Measurements from ENCODE around the gene MTAP.

MTAP gene

DNA sequence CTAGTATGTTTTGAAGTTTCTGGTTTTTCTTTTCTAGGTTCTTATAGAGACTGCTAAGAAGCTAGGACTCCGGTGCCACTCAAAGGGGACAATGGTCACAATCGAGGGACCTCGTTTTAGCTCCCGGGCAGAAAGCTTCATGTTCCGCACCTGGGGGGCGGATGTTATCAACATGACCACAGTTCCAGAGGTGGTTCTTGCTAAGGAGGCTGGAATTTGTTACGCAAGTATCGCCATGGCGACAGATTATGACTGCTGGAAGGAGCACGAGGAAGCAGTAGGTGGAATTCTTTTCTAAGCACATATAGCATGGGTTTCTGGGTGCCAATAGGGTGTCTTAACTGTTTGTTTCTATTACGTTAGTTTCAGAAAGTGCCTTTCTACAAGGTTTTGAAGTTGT, 52.2 kb downstream of the MTAP start:
- no peak for DNase-seq

DNA sequence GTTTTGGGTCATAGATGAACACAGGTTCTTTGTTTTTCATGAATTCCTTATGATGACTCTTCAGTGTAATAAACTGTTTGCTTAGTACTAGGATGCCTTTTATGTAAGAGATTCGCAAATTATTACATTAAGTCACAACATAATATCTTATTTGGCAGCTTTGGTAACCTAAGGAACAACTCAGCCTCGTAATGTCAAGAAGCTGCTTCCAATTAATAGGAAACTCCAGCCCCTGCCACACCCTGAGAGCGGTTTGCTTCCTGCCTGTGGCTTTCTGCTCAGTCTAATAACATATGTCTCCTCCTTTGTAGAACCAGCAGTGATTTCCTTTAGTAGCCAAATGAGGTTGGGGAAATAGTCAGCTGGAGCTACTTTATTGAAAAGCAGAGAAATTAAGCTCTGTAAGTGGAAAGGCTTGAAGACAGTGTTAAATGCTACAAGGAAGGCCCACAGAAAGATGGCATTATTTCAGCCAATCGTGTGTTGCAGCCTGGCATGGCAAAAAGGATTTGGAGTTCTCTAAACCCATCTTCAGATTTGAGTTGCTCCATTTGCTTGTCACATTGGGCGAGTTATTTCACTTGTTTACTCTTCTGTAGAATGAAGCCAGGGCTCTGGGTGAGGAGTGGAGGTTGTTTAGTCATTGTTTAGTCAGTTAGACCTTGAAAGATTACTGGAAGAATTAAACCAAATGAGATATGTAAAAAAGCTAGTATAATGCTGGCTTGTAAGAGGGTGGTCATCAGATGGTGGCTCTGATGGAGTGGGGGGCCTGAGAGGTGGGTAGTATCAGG, 54.1 kb downstream of the MTAP start:
- DNase-seq: no peak

DNA sequence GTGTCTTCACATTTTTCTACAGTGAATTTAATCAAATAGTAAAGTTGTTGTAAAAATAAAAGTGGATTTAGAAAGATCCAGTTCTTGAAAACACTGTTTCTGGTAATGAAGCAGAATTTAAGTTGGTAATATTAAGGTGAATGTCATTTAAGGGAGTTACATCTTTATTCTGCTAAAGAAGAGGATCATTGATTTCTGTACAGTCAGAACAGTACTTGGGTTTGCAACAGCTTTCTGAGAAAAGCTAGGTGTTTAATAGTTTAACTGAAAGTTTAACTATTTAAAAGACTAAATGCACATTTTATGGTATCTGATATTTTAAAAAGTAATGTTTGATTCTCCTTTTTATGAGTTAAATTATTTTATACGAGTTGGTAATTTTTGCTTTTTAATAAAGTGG, 60.4 kb downstream of the MTAP start:
- DNase-seq: no peak

DNA sequence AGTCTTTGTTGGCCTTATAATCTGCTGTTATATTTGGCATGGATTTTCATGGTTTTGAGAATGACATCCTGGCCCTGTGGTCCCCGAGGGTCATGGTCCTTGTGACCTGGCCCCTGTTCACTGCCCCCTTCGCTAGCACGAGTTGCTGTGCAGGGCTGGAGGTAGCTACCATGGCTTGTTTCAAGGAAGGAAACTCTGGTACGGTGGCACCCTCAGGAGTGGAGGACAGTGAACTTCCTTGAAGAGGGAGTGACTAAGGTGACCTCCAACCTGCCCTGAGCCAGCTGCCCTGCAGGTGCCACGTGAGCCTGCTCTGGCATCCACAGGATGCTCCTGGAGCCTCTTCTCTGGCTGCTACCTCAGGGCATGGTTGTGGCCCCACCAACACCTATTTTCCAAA, 62.1 kb downstream of the MTAP start:
- no peak for DNase-seq

DNA sequence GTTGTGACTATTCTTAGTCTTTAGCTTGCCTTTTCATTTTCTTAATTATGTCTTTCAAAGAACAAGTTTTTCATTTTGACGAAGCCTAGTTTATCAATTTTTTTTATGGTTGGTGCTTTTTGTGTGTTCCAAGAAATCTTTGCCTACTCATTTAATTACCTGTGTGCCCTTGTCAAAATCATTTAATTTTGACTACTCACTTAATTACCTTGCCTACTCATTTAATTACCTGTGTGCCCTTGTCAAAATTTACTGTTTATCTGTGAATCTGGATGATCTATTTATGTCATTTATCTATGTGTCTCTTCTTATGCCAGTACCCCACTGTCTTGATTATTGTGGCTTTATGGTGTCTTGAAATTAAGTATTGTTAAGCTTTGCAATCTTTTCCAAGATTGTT, 63.9 kb downstream of the MTAP start:
- no peak for DNase-seq

DNA sequence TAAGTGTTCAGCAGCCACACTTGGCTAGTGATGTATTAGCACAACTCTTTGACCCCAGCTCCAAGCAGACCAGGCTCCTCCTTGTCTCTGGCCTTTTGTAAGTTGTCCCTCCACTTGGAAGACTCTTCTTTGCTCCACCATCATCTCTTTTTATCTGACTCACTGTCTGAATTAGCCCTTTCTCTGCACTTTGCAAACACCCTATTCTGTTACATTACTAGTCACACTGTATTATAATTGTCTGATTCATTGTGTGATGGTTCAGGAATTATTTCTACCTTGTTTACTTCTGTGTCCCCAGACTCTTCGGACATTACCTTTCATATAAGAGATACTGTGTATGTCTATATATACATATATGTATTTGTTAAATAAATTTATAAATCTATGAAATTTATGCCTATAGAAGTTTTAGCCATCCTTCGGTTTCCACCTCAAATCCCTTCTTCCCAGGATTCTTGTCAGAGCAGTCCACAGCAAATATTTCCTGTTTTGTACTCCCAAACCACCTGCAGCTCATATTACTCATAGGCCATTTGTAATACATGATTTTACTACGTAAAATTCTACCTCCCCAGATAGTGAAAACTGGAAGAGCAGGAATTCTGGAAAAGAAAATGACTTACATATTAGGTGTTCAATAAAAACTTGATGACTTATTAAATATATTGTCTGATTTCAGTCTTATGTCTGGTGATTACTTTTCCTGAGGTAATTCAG, 69.0 kb downstream of the MTAP start:
- DNase-seq: no peak

DNA sequence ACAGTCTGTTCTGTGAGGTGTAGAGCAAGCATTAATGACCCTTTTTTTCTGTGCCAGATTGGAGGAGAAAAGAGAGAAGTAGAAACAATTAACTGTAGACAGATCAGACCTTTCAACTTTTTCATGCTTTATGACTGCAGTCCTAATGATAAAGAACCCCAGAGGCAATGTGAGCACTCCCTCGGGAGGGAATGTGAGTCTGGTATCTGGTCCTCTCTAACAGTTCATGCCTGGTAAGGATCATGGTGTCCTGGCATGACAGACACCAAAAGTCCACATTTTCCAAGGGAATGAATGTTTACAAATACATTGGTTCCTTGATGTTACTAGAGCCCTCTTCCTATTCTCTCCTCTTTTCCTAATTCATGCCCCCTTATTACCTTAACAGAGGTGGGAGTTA, 70.3 kb downstream of the MTAP start:
- no peak for DNase-seq

DNA sequence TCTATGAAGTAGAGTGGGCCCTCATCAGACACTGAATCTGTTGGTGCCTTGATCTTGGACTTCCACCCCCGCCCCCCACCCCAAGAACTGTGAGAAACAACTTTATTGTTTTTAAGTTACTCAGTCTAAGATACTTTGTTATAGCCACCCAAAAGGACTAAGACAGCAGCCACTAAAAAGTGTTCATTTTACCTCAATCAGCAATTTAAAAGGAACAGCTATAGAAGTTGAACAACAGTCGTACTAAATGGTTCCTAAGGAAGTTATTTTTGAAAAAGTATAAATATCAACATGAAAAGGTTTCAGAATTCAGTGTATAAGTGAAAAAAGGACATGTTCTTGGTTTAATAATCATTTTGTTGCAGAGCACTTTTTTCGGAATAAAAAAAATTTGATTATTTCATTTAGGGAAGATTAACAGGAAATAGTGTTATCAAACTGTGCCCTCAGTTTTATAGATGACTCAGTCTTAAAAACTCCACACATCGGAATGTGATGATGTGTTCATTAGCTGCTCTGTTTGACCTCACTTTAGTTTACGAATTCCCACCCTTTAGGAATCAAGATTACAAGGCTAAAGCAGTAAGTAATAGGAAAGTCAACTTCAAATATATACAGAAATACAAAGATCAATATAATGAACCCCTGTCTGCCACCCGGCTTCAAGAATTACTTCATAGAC, 71.2 kb downstream of the MTAP start:
- DNase-seq: no peak

DNA sequence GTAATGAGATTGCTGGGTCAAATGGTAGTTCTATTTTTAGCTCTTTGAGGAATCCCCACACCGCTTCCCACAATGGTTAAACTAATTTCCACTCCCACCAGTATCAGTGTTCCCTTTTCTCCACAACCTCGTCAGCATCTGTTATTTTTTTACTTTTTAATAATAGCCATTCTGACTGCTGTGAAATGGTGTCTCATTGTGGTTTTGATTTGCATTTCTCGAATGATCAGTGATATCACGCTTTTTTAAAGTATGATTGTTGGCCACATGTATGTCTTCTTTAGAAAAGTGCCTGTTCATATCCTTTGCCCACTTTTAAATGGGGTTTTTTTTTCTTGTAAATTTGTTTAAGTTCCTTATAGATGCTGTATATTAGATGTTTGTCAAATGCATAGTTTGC, 73.5 kb downstream of the MTAP start:
- no peak for DNase-seq

DNA sequence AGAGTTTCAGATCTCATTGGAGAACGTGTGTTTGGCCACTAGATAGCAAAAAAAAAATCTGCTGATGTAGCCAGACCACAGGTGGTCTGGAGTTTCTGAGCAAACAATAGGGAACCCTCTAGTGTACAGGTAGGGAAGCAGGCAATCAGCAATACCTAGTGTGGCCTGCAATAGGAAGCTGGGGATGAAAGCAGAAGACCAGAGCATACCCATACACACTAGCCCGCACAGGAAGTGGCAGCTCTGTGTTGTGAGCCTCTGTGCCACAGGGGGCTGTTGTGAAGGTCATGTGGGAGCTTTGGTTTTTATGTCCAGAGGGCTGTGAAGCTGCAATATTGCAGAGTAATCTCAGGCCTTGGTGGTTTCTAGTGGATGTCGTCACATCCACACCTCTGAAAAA, 81.2 kb downstream of the MTAP start:
- DNase-seq: no peak

DNA sequence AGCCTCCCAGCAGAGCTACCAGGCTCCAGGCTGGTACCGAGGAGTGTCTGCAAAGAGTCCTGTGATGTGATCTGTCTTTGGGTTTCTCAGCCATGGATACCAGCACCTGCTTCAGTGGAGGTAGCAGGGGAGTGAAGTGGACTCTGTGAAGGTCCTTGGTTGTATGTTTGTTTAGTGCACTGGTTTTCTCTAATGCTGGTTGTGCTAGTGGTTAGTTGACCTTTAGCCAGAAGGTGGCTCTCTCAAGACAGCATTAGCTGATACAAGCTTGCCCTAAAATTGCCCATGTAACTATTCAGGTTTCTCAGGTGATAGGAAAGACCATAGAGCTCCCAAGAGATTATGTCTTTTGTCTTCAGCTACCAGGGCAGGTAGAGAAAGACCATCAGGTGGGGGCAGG, 87.2 kb downstream of the MTAP start:
- no peak for DNase-seq

DNA sequence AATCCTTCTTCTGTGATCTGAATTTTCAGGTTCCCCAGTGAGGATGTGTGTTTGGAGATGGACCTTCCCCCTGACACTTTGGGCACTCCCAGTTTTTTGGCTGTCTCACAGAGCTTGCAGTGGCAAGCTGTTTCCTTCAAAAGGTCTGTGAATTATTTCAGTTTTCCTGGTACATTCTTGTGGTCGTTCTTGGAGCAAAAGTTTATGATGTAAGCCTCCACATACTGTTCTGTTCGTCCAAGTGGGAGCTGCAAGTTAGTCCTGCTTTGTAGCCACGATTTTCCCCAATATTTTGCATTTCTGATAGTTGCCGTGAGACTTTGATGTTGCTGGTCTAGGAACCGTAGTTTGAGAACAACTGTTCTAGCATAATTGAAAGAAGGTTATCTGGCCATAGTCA, 88.3 kb downstream of the MTAP start:
- DNase-seq: no peak

DNA sequence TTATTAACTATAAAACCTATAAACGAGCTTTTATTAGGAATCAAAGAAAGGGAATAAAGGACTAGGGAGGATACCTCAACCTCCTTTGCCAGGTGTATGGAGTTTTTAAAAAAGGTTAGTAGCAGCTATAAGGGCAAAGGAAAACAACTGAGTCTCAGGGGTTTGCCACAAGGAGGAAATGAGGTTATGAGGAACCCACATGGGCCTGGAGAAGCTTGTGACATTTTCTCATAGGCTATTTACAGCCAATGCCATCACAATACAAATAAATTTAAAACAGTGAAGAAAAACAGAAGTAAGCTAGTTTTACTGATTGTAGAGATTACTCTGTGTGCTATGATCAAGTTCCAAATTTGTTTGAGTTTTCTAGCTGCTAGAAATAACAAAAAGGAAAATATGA, 99.1 kb downstream of the MTAP start:
- no peak for DNase-seq

DNA sequence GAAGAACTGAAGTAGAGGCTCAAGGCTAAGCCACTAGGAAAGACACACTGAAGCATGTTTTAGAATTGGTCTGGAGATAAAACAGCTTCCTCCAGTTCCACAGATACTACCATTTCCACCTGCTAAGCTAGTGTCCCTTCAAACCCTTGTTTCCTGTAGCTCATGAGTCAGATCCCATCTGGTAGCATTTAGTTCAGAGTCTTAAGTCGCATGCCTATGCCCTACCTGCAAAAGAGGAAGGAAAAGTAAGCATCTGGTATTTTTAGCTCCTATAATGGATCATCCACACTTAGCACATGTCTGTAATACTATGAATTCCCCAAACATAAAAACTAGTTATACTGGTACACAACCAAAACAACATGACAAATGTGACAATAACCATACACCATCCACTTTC, 99.7 kb downstream of the MTAP start:
- DNase-seq: no peak

DNA sequence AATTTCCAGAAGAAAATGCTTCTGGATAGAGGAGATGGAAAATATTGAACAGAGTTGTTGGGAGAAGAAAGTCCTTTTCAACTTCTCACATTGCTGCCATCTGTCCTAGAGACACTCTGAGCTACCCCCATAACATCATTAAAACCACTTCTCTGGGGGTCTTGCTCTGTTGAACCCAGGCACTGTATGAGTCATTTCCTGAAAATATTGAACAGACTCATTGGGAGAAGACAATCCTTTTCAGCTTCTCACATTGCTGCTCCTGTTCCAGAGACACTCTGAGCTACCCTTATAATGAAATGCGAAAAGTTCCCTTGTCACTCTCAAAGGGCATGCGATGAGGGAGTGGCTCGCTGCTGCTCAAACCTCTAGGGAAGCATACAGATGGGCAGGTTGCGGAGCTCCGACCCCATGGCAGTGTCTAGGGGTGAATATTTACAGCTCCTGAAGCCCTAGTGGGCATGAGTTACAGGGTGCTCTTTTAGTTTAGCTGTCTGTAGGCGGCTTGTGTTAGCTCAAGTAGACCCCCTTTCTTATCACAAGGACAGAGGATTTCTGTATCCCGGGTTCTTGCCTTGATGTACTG, 101.0 kb downstream of the MTAP start:
- no peak for DNase-seq

DNA sequence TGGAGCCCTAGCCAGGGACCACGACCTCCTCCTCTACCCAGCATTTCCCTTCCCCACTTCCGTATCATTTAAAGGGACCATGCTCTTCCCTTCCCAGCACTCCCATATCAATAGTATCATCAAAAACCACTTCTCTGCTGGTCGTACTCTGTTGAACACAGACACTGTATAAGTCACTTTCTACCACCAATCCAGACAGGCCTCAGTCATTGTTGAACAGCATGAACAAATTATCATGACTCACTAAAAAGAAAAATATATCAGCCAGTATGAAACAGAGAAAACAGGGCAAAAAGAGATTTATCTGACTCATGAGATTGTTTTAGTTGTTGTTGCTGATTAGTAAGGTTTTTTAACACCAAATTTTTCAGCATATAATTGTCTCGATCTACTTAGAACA, 101.9 kb downstream of the MTAP start:
- DNase-seq: no peak

DNA sequence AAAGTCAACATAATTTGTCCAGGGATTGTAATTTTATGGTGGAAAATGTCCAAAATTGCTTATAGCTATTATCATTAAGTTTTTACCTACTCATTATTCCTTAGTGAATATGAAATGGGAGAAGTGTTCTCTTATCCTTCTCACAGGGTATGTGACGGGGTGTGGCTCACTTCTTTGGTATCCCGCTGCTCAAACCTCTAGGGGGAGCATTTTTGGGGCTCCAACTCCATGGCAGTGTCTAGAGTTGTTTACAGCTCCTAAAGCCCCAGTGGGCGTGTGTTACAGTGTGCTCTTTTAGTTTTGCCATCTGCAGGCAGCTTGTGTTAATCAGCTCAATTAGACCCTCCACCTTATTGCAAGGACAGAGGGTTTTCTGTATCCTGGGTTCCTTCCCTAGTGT, 102.3 kb downstream of the MTAP start:
- DNase-seq: no peak

DNA sequence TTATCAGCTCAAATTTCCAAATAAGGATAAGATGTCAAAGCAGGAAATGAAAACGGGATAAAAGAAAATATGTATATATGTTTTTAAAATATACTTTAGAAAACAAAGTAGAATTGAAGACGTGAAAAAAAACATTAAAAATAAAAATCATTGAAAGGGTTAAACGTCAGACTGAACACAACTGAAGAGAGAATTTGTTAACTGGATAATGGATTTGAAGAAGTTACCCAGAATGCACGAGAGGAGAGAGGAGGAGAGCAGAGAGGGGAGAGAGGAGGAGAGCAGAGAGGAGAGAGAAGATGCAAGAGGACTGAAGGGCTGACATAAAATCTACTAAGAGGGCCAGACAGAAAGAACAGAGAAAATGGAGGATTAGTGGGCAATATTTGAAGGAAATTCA, 103.8 kb downstream of the MTAP start:
- DNase-seq: no peak

DNA sequence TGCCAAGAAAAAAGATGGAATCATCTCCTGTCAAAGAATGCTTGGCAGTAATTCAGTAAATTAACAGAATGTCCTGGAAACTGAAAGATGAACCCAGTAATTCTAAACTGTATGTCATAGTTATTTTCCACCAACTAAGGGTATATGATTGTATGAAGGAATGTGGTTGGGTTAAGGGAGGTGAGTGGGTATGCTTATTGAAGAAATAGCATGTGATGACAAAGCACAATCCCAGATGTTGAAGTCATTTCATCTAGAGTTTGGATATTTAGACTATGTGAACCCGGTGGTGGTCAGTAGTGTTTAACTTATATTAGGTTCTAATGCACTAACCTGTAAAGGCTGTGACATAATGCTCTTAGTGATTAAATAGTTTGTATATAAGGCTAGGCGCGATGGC, 104.4 kb downstream of the MTAP start:
- DNase-seq: no peak

DNA sequence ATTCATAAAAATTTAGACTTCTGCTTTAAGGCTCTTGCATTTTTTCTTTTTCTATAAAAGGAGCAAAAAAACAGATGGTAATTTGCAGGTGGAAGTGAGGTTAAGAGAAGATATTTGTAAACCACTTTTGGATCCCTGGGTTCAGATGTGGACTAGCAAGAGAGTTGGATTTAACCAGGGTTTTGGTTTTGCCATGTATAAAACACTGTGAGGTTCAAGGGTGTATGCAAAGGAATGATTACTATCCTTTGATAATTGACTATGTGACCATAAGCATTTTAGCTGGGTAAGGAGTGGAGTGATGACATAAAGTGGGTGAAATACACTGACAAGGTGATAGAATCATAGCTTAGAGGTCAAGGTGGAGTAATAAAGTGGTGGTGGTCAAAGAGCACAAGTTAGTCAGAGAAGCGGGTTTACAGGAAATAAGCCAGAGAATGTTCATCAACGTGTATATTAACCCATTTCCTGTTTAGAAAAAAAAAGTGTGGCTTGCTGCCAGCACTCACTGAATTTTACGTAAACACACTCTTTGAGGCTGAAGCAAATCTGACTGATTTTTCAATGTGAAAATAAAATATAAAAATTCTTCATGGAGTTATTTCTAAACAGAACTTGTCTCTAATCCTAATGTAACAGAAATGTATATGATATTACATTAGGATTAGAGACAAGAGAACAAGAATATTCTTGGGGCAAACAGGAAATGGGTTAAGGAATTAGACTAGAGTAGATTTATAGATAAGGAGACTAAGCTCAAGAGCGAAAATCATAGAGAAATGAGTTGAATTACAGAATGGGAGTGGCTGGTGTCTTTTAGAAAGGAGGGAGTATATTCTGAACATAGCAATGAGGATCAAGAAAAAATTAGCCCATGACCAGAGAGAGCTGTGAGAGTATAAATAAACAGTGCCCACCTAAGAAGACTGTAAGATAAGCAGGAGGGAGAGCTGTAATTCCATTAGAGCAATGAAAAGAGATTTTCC, 117.2 kb downstream of the MTAP start:
- no peak for DNase-seq

DNA sequence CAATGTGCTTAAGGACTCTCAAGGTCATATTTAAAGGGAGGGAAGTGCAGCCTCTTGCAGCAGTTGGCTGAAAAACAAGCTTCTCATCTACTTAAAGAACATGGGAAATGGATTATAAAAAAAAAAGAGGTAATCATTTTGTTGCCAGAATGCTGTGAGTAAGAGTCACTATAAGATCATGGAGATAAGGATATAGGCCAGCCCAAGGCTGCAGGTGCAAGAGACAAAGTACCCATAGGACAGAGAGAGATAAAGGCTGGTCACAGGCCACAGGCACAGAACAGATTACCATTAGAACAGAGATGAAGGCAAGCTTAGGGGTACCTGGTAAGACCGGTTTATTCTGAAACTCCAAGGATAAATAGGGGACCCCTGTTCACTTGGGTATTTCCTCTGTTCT, 121.3 kb downstream of the MTAP start:
- no peak for DNase-seq

DNA sequence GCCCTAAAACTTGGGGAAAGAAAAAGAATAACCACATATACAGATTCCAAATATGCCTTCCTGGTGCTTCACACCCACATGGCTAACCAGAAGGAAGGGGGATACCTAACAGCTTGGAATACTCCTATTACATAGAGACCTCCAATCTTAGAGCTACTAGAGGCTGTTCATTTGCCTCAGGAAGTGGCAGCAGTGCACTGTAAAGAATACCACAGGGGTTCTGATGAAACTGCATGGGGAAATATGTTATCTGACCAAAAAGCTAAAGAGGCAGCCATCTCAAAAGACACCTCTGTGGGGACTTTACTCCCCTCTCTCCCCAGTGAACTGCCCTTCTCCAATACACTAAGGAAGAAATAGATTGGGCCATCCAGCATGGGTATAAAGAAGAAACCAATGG, 125.3 kb downstream of the MTAP start:
- DNase-seq: no peak

DNA sequence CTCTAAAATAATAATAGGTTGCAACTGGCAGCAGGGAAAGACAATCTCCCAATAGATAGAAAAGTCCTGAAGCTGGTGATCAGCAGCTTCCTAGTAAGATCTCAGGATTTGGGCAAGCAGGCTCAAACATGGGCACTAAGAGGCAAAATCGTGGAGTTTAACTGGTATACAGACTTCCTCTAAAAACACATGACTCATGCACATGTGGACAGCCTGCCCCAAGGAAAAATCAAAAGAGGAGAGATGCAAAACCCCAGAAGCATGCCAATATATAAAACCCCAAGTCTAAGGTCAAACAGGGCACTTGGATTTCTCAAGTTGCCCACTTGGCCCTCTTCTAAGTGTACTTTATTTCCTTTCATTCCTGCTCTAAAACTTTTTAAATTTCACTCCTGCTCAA, 129.0 kb downstream of the MTAP start:
- DNase-seq: no peak
